Trophoblast cell (in vitro differentiated cells and primary cell): ENCODE measurements around the gene METTL5.
"Not testable (repeated sequence)": the region's sequence is repeated elsewhere in the genome, so short reads cannot be mapped to it uniquely, and the experiment has no call there.

Experiments used
- DNase-seq, 2 donors: peaks; one replicate each; pipeline ENCODE4 v3.0.0-alpha.2; 2016
- H2AFZ ChIP-seq: 2 replicates; pipeline ENCODE4 v1.6.1; 2013; ENCODE audit warnings: low read length, moderate library complexity, mild to moderate bottlenecking; ENCODE audit not compliant: insufficient read depth, poor library complexity
- H2AK5ac ChIP-seq: 2 replicates; pipeline ENCODE4 v1.6.1; 2013; ENCODE audit warnings: mild to moderate bottlenecking, low read length
- H2BK120ac ChIP-seq: 2 replicates; pipeline ENCODE4 v1.6.1; 2013; ENCODE audit warnings: low read length, mild to moderate bottlenecking, moderate library complexity; ENCODE audit not compliant: insufficient read depth, poor library complexity
- H2BK12ac ChIP-seq: 2 replicates; pipeline ENCODE4 v1.6.1; 2013; ENCODE audit warnings: mild to moderate bottlenecking, low read length, moderate library complexity
- H2BK5ac ChIP-seq: 2 replicates; pipeline ENCODE4 v1.6.1; 2013; ENCODE audit warnings: low read length, low read depth, moderate library complexity, mild to moderate bottlenecking; ENCODE audit not compliant: poor library complexity
- H3K14ac ChIP-seq: 2 replicates; pipeline ENCODE4 v1.6.1; 2013; ENCODE audit warnings: mild to moderate bottlenecking, low read length
- H3K18ac ChIP-seq: 2 replicates; pipeline ENCODE4 v1.6.1; 2013; ENCODE audit warnings: mild to moderate bottlenecking, low read length
- H3K23ac ChIP-seq: 2 replicates; pipeline ENCODE4 v1.6.1; 2013; ENCODE audit warnings: low read length
- H3K27ac ChIP-seq: 2 replicates; pipeline ENCODE4 v1.5.1; 2013; ENCODE audit warnings: low read depth, mild to moderate bottlenecking, inconsistent platforms, low read length, moderate library complexity
- H3K27me3 ChIP-seq: 2 replicates; pipeline ENCODE4 v1.6.1; 2013; ENCODE audit warnings: inconsistent platforms, mild to moderate bottlenecking, low read length, moderate library complexity; ENCODE audit not compliant: insufficient read depth
- H3K36me3 ChIP-seq, 2 experiments: 1 replicate in 1 of 2; 2 replicates in 1 of 2; pipeline ENCODE4 v1.6.1; 2013; ENCODE audit warnings: low read length in 2 of 2, mild to moderate bottlenecking in 2 of 2, moderate library complexity in 1 of 2; ENCODE audit not compliant: insufficient read depth in 2 of 2, control insufficient read depth in 1 of 2
- H3K4ac ChIP-seq: 2 replicates; pipeline ENCODE4 v1.6.1; 2013; ENCODE audit warnings: low read depth, mild to moderate bottlenecking, low read length, moderate library complexity
- H3K4me1 ChIP-seq, 2 experiments: 1 replicate in 1 of 2; 2 replicates in 1 of 2; pipeline ENCODE4 v1.6.1; 2013; ENCODE audit warnings: low read length in 2 of 2, mild to moderate bottlenecking in 2 of 2, moderate library complexity in 1 of 2; ENCODE audit not compliant: insufficient read depth in 2 of 2, control insufficient read depth in 1 of 2
- H3K4me2 ChIP-seq: 2 replicates; pipeline ENCODE4 v1.6.1; 2013; ENCODE audit warnings: inconsistent platforms, mild to moderate bottlenecking, low read length, moderate library complexity
- H3K4me3 ChIP-seq: 2 replicates; pipeline ENCODE4 v1.5.1; 2013; ENCODE audit warnings: mild to moderate bottlenecking, low read depth, low read length, inconsistent platforms
- H3K79me1 ChIP-seq: one replicate; pipeline ENCODE4 v1.6.1; 2013; ENCODE audit warnings: low read length
- H3K79me2 ChIP-seq: 2 replicates; pipeline ENCODE4 v1.6.1; 2013; ENCODE audit warnings: low read length, mild to moderate bottlenecking; ENCODE audit not compliant: control insufficient read depth, insufficient read depth, poor library complexity
- H3K9ac ChIP-seq: 2 replicates; pipeline ENCODE4 v1.6.1; 2013; ENCODE audit warnings: mild to moderate bottlenecking, low read length
- H3K9me3 ChIP-seq: 2 replicates; pipeline ENCODE4 v1.6.1; 2013; ENCODE audit warnings: low read depth, mild to moderate bottlenecking, control low read depth, inconsistent platforms, low read length; ENCODE audit not compliant: insufficient read depth
- H4K12ac ChIP-seq: 2 replicates; pipeline ENCODE4 v1.6.1; 2013; ENCODE audit warnings: low read depth, mild to moderate bottlenecking, low read length, moderate library complexity
- H4K8ac ChIP-seq: 2 replicates; pipeline ENCODE4 v1.6.1; 2013; ENCODE audit warnings: low read depth, mild to moderate bottlenecking, low read length, moderate library complexity
- H4K91ac ChIP-seq: one replicate; pipeline ENCODE4 v1.6.1; 2013; ENCODE audit warnings: low read depth, mild to moderate bottlenecking, low read length, moderate library complexity
- WGBS: extraction: QIAGEN DNeasy Blood & Tissue Kit; methylation state at CpG from one replicate; pipeline ENCODE4 v1.1.7; 2013; ENCODE audit warnings: missing lambda C conversion rate; ENCODE audit not compliant: insufficient read length, insufficient coverage; ENCODE audit errors: extremely low coverage; 5-methylcytosine and 5-hydroxymethylcytosine counted together

Gene METTL5

GRCh38 chr2:169822036-169822435, 2.7 kb downstream of the METTL5 start:
- H3K4me3 ChIP-seq = no peak overlapping the region
- peaks cover 4% of the 10 kb centered on the region for H3K79me1 ChIP-seq
- H3K23ac ChIP-seq = no peak overlapping the region
- H3K4me2 ChIP-seq = no peak overlapping the region
- H3K14ac ChIP-seq = no peak overlapping the region
- no peaks in the 10 kb centered on the region for H3K9me3 ChIP-seq
- H2BK12ac ChIP-seq = no peak overlapping the region
- H2BK120ac ChIP-seq = no peak overlapping the region
- no CpG with 5 or more reads among the region's 3 CpGs for WGBS
- no peak overlapping the region for H4K8ac ChIP-seq
- H3K36me3 ChIP-seq = peaks cover 6 to 9% of the 10 kb centered on the region in 2 experiments
- H3K9ac ChIP-seq = no peak overlapping the region
- no peak overlapping the region for H3K27ac ChIP-seq
- DNase-seq = no peak
- H2AK5ac ChIP-seq = no peak overlapping the region
- H3K4me1 ChIP-seq = peaks cover 0 to 3% of the 10 kb centered on the region in 2 experiments
- no peaks in the 10 kb centered on the region for H3K27me3 ChIP-seq
- H3K79me2 ChIP-seq = peaks cover 2% of the 10 kb centered on the region
- no peak overlapping the region for H3K4ac ChIP-seq
- H2BK5ac ChIP-seq = no peak overlapping the region
- H2AFZ ChIP-seq = no peak overlapping the region
- H4K12ac ChIP-seq = no peak overlapping the region
- no peak overlapping the region for H3K18ac ChIP-seq
- H4K91ac ChIP-seq = no peak overlapping the region

DNA sequence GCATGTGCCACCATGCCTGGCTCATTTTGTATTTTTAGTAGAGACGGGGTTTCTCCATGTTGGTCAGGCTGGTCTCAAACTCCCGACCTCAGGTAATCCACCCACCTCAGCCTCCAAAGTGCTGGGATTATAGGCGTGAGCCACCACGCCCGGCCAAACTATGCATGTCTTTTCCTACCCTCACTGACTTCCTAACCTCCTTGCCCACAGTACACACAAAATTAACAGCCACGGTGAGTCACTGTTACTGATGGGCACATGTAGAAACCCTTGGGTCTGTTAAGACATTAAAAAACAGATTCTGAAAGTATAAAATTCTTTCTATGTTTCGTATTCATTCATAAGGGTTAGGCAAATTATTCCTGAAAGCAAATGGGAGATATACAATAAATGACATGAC, 4.6 kb downstream of the METTL5 start:
- not testable (repeated sequence) for H3K23ac ChIP-seq, H4K12ac ChIP-seq, H3K9me3 ChIP-seq, H3K9ac ChIP-seq, H3K27ac ChIP-seq, H3K14ac ChIP-seq, H4K91ac ChIP-seq, H2BK12ac ChIP-seq, H3K4me3 ChIP-seq, H2BK5ac ChIP-seq, H3K4ac ChIP-seq, H2AFZ ChIP-seq, H2AK5ac ChIP-seq, H3K4me2 ChIP-seq, H4K8ac ChIP-seq, H2BK120ac ChIP-seq, H3K4me1 ChIP-seq, H3K27me3 ChIP-seq, H3K79me2 ChIP-seq, H3K36me3 ChIP-seq, DNase-seq, H3K18ac ChIP-seq, H3K79me1 ChIP-seq
- no CpG with 5 or more reads among the region's 7 CpGs for WGBS

- H4K91ac ChIP-seq = no peak overlapping the region
- H3K36me3 ChIP-seq = peaks cover 12 to 15% of the 10 kb centered on the region in 2 experiments
- H3K27me3 ChIP-seq = no peaks in the 10 kb centered on the region
- no peaks in the 10 kb centered on the region for H3K79me2 ChIP-seq
- H3K4me2 ChIP-seq = no peak overlapping the region
- no peak overlapping the region for H3K4me3 ChIP-seq
- no peaks in the 10 kb centered on the region for H3K79me1 ChIP-seq
- no peak overlapping the region for H2BK5ac ChIP-seq
- H2BK120ac ChIP-seq = no peak overlapping the region
- H3K14ac ChIP-seq = no peak overlapping the region
- no peak overlapping the region for H3K9ac ChIP-seq
- WGBS = no CpG with 5 or more reads among the region's 1 CpG
- peaks cover 0 to 3% of the 10 kb centered on the region in 2 experiments for H3K4me1 ChIP-seq
- no peak overlapping the region for H3K23ac ChIP-seq
- H2BK12ac ChIP-seq = no peak overlapping the region
- H3K4ac ChIP-seq = no peak overlapping the region
- H2AFZ ChIP-seq = no peak overlapping the region
- H3K27ac ChIP-seq = no peak overlapping the region
- no peaks in the 10 kb centered on the region for H3K9me3 ChIP-seq
- H4K8ac ChIP-seq = no peak overlapping the region
- no peak overlapping the region for H3K18ac ChIP-seq
- no peak for DNase-seq
- H4K12ac ChIP-seq = no peak overlapping the region
- no peak overlapping the region for H2AK5ac ChIP-seq
Measured at GRCh38 chr2:169819106-169819505, 5.6 kb downstream of the METTL5 start.

- H3K9me3 ChIP-seq = no peaks in the 10 kb centered on the region
- H3K4me1 ChIP-seq = peaks cover 0 to 3% of the 10 kb centered on the region in 2 experiments
- no peak overlapping the region for H3K14ac ChIP-seq
- H3K23ac ChIP-seq = no peak overlapping the region
- no peak overlapping the region for H3K4me3 ChIP-seq
- no peak overlapping the region for H4K91ac ChIP-seq
- H2BK12ac ChIP-seq = no peak overlapping the region
- H3K18ac ChIP-seq = no peak overlapping the region
- no peak overlapping the region for H2AK5ac ChIP-seq
- H2BK5ac ChIP-seq = no peak overlapping the region
- H3K9ac ChIP-seq = no peak overlapping the region
- H2AFZ ChIP-seq = no peak overlapping the region
- H3K79me2 ChIP-seq = no peaks in the 10 kb centered on the region
- H3K4me2 ChIP-seq = no peak overlapping the region
- no peaks in the 10 kb centered on the region for H3K27me3 ChIP-seq
- H3K36me3 ChIP-seq = peaks cover 17 to 18% of the 10 kb centered on the region in 2 experiments
- no peak overlapping the region for H4K8ac ChIP-seq
- no peak overlapping the region for H3K27ac ChIP-seq
- no peak overlapping the region for H2BK120ac ChIP-seq
- DNase-seq = no peak
- H3K4ac ChIP-seq = no peak overlapping the region
- no peak overlapping the region for H4K12ac ChIP-seq
- no peaks in the 10 kb centered on the region for H3K79me1 ChIP-seq
Measured at GRCh38 chr2:169818241-169818640, 6.5 kb downstream of the METTL5 start.
